Liver (tissue), 9 donors: Measurements from ENCODE around the gene SPTLC1. TPM values are rescaled to one million over a fixed set of nuclear protein-coding genes. Genes with fewer than 3 reads are reported as not detected.

Experiments used
- DNase-seq: peaks from one replicate; pipeline ENCODE4 v3.0.0-alpha.2; 2017; ENCODE audit warnings: low spot score
- H3K27ac ChIP-seq, 2 donors: one replicate each; pipeline ENCODE4 v1.7.0; 2013; ENCODE audit warnings: inconsistent platforms in 2 of 2, low read length in 2 of 2, control low read depth in 1 of 2, low read depth in 1 of 2, mild to moderate bottlenecking in 1 of 2
- H3K27me3 ChIP-seq, 4 donors: one replicate each; pipeline versions ENCODE4 v1.6.1 to v1.7.0; 2013; ENCODE audit warnings: low read length in 3 of 4, inconsistent platforms in 1 of 4, mild to moderate bottlenecking in 1 of 4, moderate library complexity in 1 of 4; ENCODE audit not compliant: control insufficient read depth in 4 of 4, insufficient read depth in 4 of 4
- H3K36me3 ChIP-seq, 4 donors: one replicate each; pipeline versions ENCODE4 v1.6.1 to v1.7.0; 2013; ENCODE audit warnings: low read length in 3 of 4, mild to moderate bottlenecking in 3 of 4, low read depth in 1 of 4, moderate library complexity in 1 of 4; ENCODE audit not compliant: control insufficient read depth in 4 of 4, insufficient read depth in 3 of 4
- H3K4me1 ChIP-seq, 4 donors: one replicate each; pipeline versions ENCODE4 v1.6.1 to v1.7.0; 2013; ENCODE audit warnings: low read length in 3 of 4, mild to moderate bottlenecking in 3 of 4, moderate library complexity in 1 of 4; ENCODE audit not compliant: control insufficient read depth in 4 of 4, insufficient read depth in 4 of 4
- H3K4me3 ChIP-seq, 3 donors: one replicate each; pipeline versions ENCODE4 v1.6.1 to v1.7.0; 2013; ENCODE audit warnings: low read length in 3 of 3, control low read depth in 1 of 3, low read depth in 1 of 3, mild to moderate bottlenecking in 1 of 3
- H3K9ac ChIP-seq, 2 donors: one replicate each; pipeline ENCODE4 v1.7.0; 2013; ENCODE audit warnings: low read length in 2 of 2, mild to moderate bottlenecking in 2 of 2, moderate library complexity in 2 of 2, control low read depth in 1 of 2, low read depth in 1 of 2
- H3K9me3 ChIP-seq, 4 donors: one replicate each; pipeline versions ENCODE4 v1.6.1 to v1.7.0; 2013; ENCODE audit warnings: low read length in 3 of 4; ENCODE audit not compliant: control insufficient read depth in 4 of 4
- EGR1 ChIP-seq, 2 donors: IDR thresholded peaks; 2 replicates each; pipeline ENCODE4 v1.6.1; 2016 to 2018; ENCODE audit warnings: antibody characterized with exemption in 2 of 2, low read depth in 2 of 2
- FOXA1 ChIP-seq: IDR thresholded peaks from 2 replicates; pipeline ENCODE4 v1.6.1; 2016; ENCODE audit warnings: antibody characterized with exemption
- FOXA2 ChIP-seq: IDR thresholded peaks from 2 replicates; pipeline ENCODE4 v1.6.1; 2016; ENCODE audit warnings: antibody characterized with exemption
- GABPA ChIP-seq, 2 donors: IDR thresholded peaks in 1 of 2; conservative IDR thresholded peaks in 1 of 2; 2 replicates each; pipeline ENCODE4 v1.6.1; 2016; ENCODE audit warnings: antibody characterized with exemption in 2 of 2, mild to moderate bottlenecking in 1 of 2, moderate library complexity in 1 of 2
- HNF4A ChIP-seq, 2 donors: conservative IDR thresholded peaks; 2 replicates each; pipeline ENCODE4 v1.6.1; 2016; ENCODE audit warnings: antibody characterized with exemption in 2 of 2, mild to moderate bottlenecking in 2 of 2
- HNF4G ChIP-seq: IDR thresholded peaks from 2 replicates; pipeline ENCODE4 v1.6.1; 2016; ENCODE audit warnings: antibody characterized with exemption
- JUND ChIP-seq, 2 donors: IDR thresholded peaks; 2 replicates each; pipeline ENCODE4 v1.6.1; 2016; ENCODE audit warnings: antibody characterized with exemption in 2 of 2
- MAX ChIP-seq: IDR thresholded peaks from 2 replicates; pipeline ENCODE4 v1.6.1; 2016; ENCODE audit warnings: antibody characterized with exemption
- NR2F2 ChIP-seq: IDR thresholded peaks from 2 replicates; pipeline ENCODE4 v1.6.1; 2016; ENCODE audit warnings: antibody characterized with exemption
- RAD21 ChIP-seq, 2 donors: IDR thresholded peaks; 2 replicates each; pipeline ENCODE4 v1.6.1; 2016; ENCODE audit warnings: antibody characterized with exemption in 2 of 2, mild to moderate bottlenecking in 2 of 2
- RXRA ChIP-seq, 2 donors: IDR thresholded peaks; 2 replicates each; pipeline ENCODE4 v1.6.1; 2017 to 2018; ENCODE audit warnings: antibody characterized with exemption in 2 of 2, mild to moderate bottlenecking in 1 of 2
- SP1 ChIP-seq: IDR thresholded peaks from 2 replicates; pipeline ENCODE4 v1.6.1; 2018; ENCODE audit warnings: antibody characterized with exemption, mild to moderate bottlenecking
- TAF1 ChIP-seq: conservative IDR thresholded peaks from 2 replicates; pipeline ENCODE4 v1.6.1; 2016; ENCODE audit warnings: antibody characterized with exemption, mild to moderate bottlenecking
- YY1 ChIP-seq: IDR thresholded peaks from 2 replicates; pipeline ENCODE4 v1.6.1; 2016; ENCODE audit warnings: antibody characterized with exemption, mild to moderate bottlenecking
- ZBTB33 ChIP-seq: IDR thresholded peaks from 2 replicates; pipeline ENCODE4 v1.6.1; 2016; ENCODE audit warnings: antibody characterized with exemption
- WGBS: extraction: QIAGEN DNeasy Blood & Tissue Kit; methylation state at CpG from one replicate; pipeline ENCODE4 v1.1.7; 2013; 5-methylcytosine and 5-hydroxymethylcytosine counted together
- polyA plus RNA-seq, 2 donors: library from polyadenylated mRNA; stranded (reverse) in 1 of 2; unstranded in 1 of 2; fragments of 200-250 nt in 1 of 2; fragments of >200 nt in 1 of 2; fragmentation: Nextera tagmentation in 1 of 2; extraction: Ambion mirVana in 1 of 2; gene quantifications; one replicate each; pipeline versions ENCODE4 v1.2.1 to v1.2.3, GENCODE V29; 2013 to 2015
- total RNA-seq, 2 donors: library from RNA; depleted of rRNA; stranded (reverse); fragments of >200 nt; gene quantifications; one replicate each; pipeline ENCODE4 v1.2.3, GENCODE V29; 2014
- TF ChIP-seq, protein P1 (sequence below): fragments of 150-350 bp; IDR thresholded peaks from 2 replicates; pipeline ENCODE4 v1.5.1; 2017; ENCODE audit warnings: improper control_type of control experiment, low read depth, low read length; ENCODE audit not compliant: missing input control
- TF ChIP-seq, protein P2 (sequence below): IDR thresholded peaks from 2 replicates; pipeline ENCODE4 v1.6.1; 2016; ENCODE audit warnings: antibody characterized with exemption
- donor health status: healthy.
- donor health status: healthy.
- donor health status: healthy.
- donor health status: healthy.
- donor health status: healthy.

SPTLC1 gene
- total and polyA plus RNA-seq, 4 donors, result 9.9 to 38.0 (median 19.8) TPM

- 89% methylated on average over 4 of the region's 4 CpGs for WGBS
- H3K9ac ChIP-seq, result no peak overlapping the region
Observed at GRCh38 chr9:92035146-92035545, 80.1 kb downstream of the SPTLC1 start.

GRCh38 chr9:92033991-92034390, 81.2 kb downstream of the SPTLC1 start:
- Histone ChIP-seq H3K9ac (no peak overlapping the region), H3K4me3 (no peak overlapping the region), H3K27ac (no peak overlapping the region), H3K36me3 (peaks cover 6 to 36% (median 24%) of the 10 kb centered on the region in 4 donors), H3K9me3 (no peaks in the 10 kb centered on the region), H3K4me1 (no peaks in the 10 kb centered on the region), H3K27me3 (no peaks in the 10 kb centered on the region)
- no peak for DNase-seq
- WGBS, result 98% methylated on average over 5 of the region's 5 CpGs
- TF ChIP-seq, protein P1, sequence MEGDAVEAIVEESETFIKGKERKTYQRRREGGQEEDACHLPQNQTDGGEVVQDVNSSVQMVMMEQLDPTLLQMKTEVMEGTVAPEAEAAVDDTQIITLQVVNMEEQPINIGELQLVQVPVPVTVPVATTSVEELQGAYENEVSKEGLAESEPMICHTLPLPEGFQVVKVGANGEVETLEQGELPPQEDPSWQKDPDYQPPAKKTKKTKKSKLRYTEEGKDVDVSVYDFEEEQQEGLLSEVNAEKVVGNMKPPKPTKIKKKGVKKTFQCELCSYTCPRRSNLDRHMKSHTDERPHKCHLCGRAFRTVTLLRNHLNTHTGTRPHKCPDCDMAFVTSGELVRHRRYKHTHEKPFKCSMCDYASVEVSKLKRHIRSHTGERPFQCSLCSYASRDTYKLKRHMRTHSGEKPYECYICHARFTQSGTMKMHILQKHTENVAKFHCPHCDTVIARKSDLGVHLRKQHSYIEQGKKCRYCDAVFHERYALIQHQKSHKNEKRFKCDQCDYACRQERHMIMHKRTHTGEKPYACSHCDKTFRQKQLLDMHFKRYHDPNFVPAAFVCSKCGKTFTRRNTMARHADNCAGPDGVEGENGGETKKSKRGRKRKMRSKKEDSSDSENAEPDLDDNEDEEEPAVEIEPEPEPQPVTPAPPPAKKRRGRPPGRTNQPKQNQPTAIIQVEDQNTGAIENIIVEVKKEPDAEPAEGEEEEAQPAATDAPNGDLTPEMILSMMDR, result no peak
- no peak for TF ChIP-seq FOXA2
- no peak for TF ChIP-seq YY1
- no peak for TF ChIP-seq HNF4G
- TF ChIP-seq ZBTB33, result no peak
- no peak for TF ChIP-seq SP1
- no peak for TF ChIP-seq FOXA1
- TF ChIP-seq NR2F2, result no peak
- TF ChIP-seq MAX, result no peak
- no peak for TF ChIP-seq RXRA (IDR thresholded peaks at IDR 0.05)
- TF ChIP-seq RAD21 (IDR thresholded peaks at IDR 0.05), result no peak
- no peak for TF ChIP-seq GABPA (IDR thresholded peaks at IDR 0.05 in 1 of 2, conservative IDR thresholded peaks at IDR 0.05 in 1 of 2)
- TF ChIP-seq, protein P2, sequence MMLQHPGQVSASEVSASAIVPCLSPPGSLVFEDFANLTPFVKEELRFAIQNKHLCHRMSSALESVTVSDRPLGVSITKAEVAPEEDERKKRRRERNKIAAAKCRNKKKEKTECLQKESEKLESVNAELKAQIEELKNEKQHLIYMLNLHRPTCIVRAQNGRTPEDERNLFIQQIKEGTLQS, result no peak
- TF ChIP-seq EGR1 (IDR thresholded peaks at IDR 0.05; ENCODE audit: low read depth in 2 of 2), result no peak

More at GRCh38 chr9:92035146-92035545, 80.1 kb downstream of the SPTLC1 start:
- no peak for DNase-seq
- Histone ChIP-seq H3K27me3 (no peaks in the 10 kb centered on the region), H3K4me1 (no peaks in the 10 kb centered on the region), H3K27ac (no peak overlapping the region), H3K4me3 (no peak overlapping the region), H3K9me3 (no peaks in the 10 kb centered on the region), H3K36me3 (peaks cover 6 to 36% (median 24%) of the 10 kb centered on the region in 4 donors)
- TF ChIP-seq TAF1 (no peak), HNF4G (no peak), ZBTB33 (no peak), NR2F2 (no peak), FOXA1 (no peak), YY1 (no peak), RAD21 (IDR thresholded peaks at IDR 0.05) (no peak), HNF4A (conservative IDR thresholded peaks at IDR 0.05) (no peak), JUND (IDR thresholded peaks at IDR 0.05) (no peak)
